Panc1 (cell line): Measurements from ENCODE around the gene ARF1. TPM values are rescaled to one million over a fixed set of nuclear protein-coding genes. Genes with fewer than 3 reads are reported as not detected.

Experiments used
- ATAC-seq: fragments of 200-7000 bp; cut with Tn5 transposase; 2 replicates; pipeline ENCODE4 v1.9.1; 2020; ENCODE audit warnings: mild to moderate bottlenecking, moderate library complexity
- BruUV-seq: library from RNA; stranded (reverse); fragments of 400-500 nt; replicated peaks from 2 replicates; lab custom pipeline; 2021; lab: Mats Ljungman, UMichigan
- CTCF ChIA-PET: fragments of 300-600 bp; sonication (Branson Sonifier 250); formaldehyde crosslinking; loops from one replicate; lab custom pipeline; 2022; ENCODE audit warnings: antibody characterized with exemption; lab: Charles Lee
- POLR2A ChIA-PET: fragments of 300-600 bp; sonication (Branson Sonifier 250); formaldehyde crosslinking; loops from one replicate; lab custom pipeline; 2022; ENCODE audit warnings: antibody characterized with exemption; lab: Charles Lee
- DNase-seq: peaks from one replicate; pipeline ENCODE4 v3.0.0-alpha.2; 2010; ENCODE audit warnings: low read depth, low spot score
- H3K27ac ChIP-seq: 2 replicates; pipeline ENCODE4 v1.5.1; 2011; ENCODE audit warnings: mild to moderate bottlenecking, low read length, inconsistent platforms
- H3K27me3 ChIP-seq: fragments of 200-500 bp; sonication (Bioruptor generic); 2 replicates; pipeline ENCODE4 v1.6.0; 2014; ENCODE audit warnings: low read length, inconsistent platforms; ENCODE audit not compliant: control insufficient read depth, insufficient read depth
- H3K36me3 ChIP-seq: fragments of 200-500 bp; sonication (Bioruptor generic); 2 replicates; pipeline ENCODE4 v1.5.1; 2014; ENCODE audit warnings: inconsistent platforms, mild to moderate bottlenecking, low read length, moderate library complexity; ENCODE audit not compliant: control insufficient read depth, insufficient read depth
- H3K4me1 ChIP-seq: 2 replicates; pipeline ENCODE4 v1.5.1; 2011; ENCODE audit warnings: inconsistent platforms, mild to moderate bottlenecking, low read length, moderate library complexity; ENCODE audit not compliant: control insufficient read depth, insufficient read depth
- H3K4me3 ChIP-seq, 2 experiments: 2 replicates each; pipeline ENCODE4 v1.5.1; 2011 to 2012; ENCODE audit warnings: low read depth in 2 of 2, low read length in 2 of 2, mild to moderate bottlenecking in 2 of 2, inconsistent platforms in 1 of 2, moderate library complexity in 1 of 2
- H3K9me3 ChIP-seq: fragments of 200-500 bp; sonication (Bioruptor generic); 2 replicates; pipeline ENCODE4 v1.5.1; 2014; ENCODE audit warnings: low read depth, mild to moderate bottlenecking, inconsistent platforms, low read length, moderate library complexity; ENCODE audit not compliant: control insufficient read depth, insufficient read depth
- CTCF ChIP-seq: fragments of 450-650 bp; IDR thresholded peaks from 2 replicates; pipeline ENCODE4 v1.5.1; 2017; ENCODE audit warnings: mild to moderate bottlenecking
- POLR2AphosphoS5 ChIP-seq: IDR thresholded peaks from 2 replicates; pipeline ENCODE4 v1.6.1; 2012; ENCODE audit warnings: mild to moderate bottlenecking, low read depth, low read length, moderate library complexity
- REST ChIP-seq, 2 experiments: IDR thresholded peaks; 2 replicates each; pipeline ENCODE4 v1.6.1; 2011 to 2012; ENCODE audit warnings: low read depth in 2 of 2, control low read depth in 1 of 2, low read length in 1 of 2, mild to moderate bottlenecking in 1 of 2, moderate library complexity in 1 of 2; ENCODE audit not compliant: insufficient read depth in 1 of 2
- SIN3A ChIP-seq: IDR thresholded peaks from 2 replicates; pipeline ENCODE4 v1.6.1; 2012; ENCODE audit warnings: low read depth, mild to moderate bottlenecking, low read length, moderate library complexity, borderline replicate concordance; ENCODE audit not compliant: insufficient read depth
- TCF7L2 ChIP-seq: IDR thresholded peaks from 2 replicates; pipeline ENCODE4 v1.6.1; 2011; ENCODE audit warnings: mild to moderate bottlenecking, low read depth, low read length, inconsistent platforms
- in situ Hi-C: cut with HindIII; loops from 2 replicates; pipeline ENCODE4 v1.10.0; 2016; ENCODE audit warnings: low sequenced_read_pairs, low pct_unique_long_range_greater_than_20kb
- intact Hi-C: fragments of 100-400 bp; cut with micrococcal nuclease; formaldehyde crosslinking; loops from one replicate; pipeline ENCODE4 v1.10.0; 2022; ENCODE audit not compliant: unreplicated experiment
- total RNA-seq: library from RNA; stranded (reverse); gene quantifications from one replicate; pipeline ENCODE4 v1.2.1, GENCODE V29; 2021; ENCODE audit not compliant: unreplicated experiment

ARF1 gene
- total RNA-seq, 1 experiment from 2014 or later, result 321 TPM

GRCh38 chr1:228041316-228041715 is 41.2 kb upstream of the ARF1 start:
- no peaks in the 10 kb centered on the region for H3K36me3 ChIP-seq
- H3K9me3 ChIP-seq, result no peaks in the 10 kb centered on the region
- in situ Hi-C loops (no loop called here), intact Hi-C loops (no loop called here)
- ChIA-PET POLR2A (no interaction called here), CTCF (no interaction called here)
- BruUV-seq, result no TSS peak
- H3K27ac ChIP-seq, result no peak overlapping the region
- TF ChIP-seq POLR2AphosphoS5, result no peak
- no peak for TF ChIP-seq REST (IDR thresholded peaks at IDR 0.05; ENCODE audit: insufficient read depth in 1 of 2, low read depth in 2 of 2, low read length in 1 of 2)
- TF ChIP-seq CTCF, result no peak
- no peak for TF ChIP-seq SIN3A
- TF ChIP-seq TCF7L2, result no peak
- H3K4me1 ChIP-seq, result peaks cover 7% of the 10 kb centered on the region; the same call in 1 of the 2 replicates
- ATAC-seq (no peak), DNase-seq (no peak)
- no peaks in the 10 kb centered on the region for H3K27me3 ChIP-seq
- H3K4me3 ChIP-seq, result no peak overlapping the region

GRCh38 chr1:228042508-228042907 is 40.0 kb upstream of the ARF1 start:
- no peak for TF ChIP-seq POLR2AphosphoS5
- no peak for TF ChIP-seq SIN3A
- no peak for ATAC-seq
- H3K27ac ChIP-seq, result no peak overlapping the region

GRCh38 chr1:228043281-228043848 is 39.1 kb upstream of the ARF1 start:
- H3K36me3 ChIP-seq, result no peaks in the 10 kb centered on the region
- ChIA-PET POLR2A (no interaction called here), CTCF (no interaction called here)
- no peak overlapping the region for H3K4me3 ChIP-seq
- TF ChIP-seq CTCF (no peak), TCF7L2 (peak; percentile 24; the same call in 1 of the 2 replicates)
- no peaks in the 10 kb centered on the region for H3K27me3 ChIP-seq
- H3K9me3 ChIP-seq, result no peaks in the 10 kb centered on the region
- BruUV-seq, result no TSS peak
- peak; percentile 83 for ATAC-seq
- in situ Hi-C loops (no loop called here), intact Hi-C loops (no loop called here)
- peaks cover 3% of the 10 kb centered on the region; the same call in 1 of the 2 replicates for H3K4me1 ChIP-seq
- H3K27ac ChIP-seq, result no peak overlapping the region
- DNase-seq, result no peak

More at GRCh38 chr1:228042508-228042907, 40.0 kb upstream of the ARF1 start:
- CTCF ChIA-PET, result no interaction called here
- DNase-seq, result no peak
- intact Hi-C loops (no loop called here), in situ Hi-C loops (no loop called here)
- H3K9me3 ChIP-seq, result no peaks in the 10 kb centered on the region
- POLR2A ChIA-PET, result no interaction called here
- H3K4me1 ChIP-seq, result peaks cover 7% of the 10 kb centered on the region; the same call in 1 of the 2 replicates
- H3K27me3 ChIP-seq, result no peaks in the 10 kb centered on the region
- no peak overlapping the region for H3K4me3 ChIP-seq
- H3K36me3 ChIP-seq, result no peaks in the 10 kb centered on the region
- no TSS peak for BruUV-seq
